Sigmoid colon (tissue), 4 donors: ENCODE data around the gene WBP1L.

Source experiments
- EP300 ChIP-seq, 4 donors: sonication (generic); formaldehyde crosslinking; IDR thresholded peaks; one replicate each; pipeline ENCODE4 v1.6.1; 2017; ENCODE audit warnings: antibody characterized with exemption in 4 of 4
- POLR2AphosphoS5 ChIP-seq, 4 donors: sonication (generic); formaldehyde crosslinking; IDR thresholded peaks; one replicate each; pipeline ENCODE4 v1.6.1; 2017; ENCODE audit warnings: antibody characterized with exemption in 4 of 4
- TF ChIP-seq, protein P1 (sequence below), 4 experiments: fragments of 450-650 bp in 3 of 4; fragments of 200-600 bp in 1 of 4; IDR thresholded peaks; one replicate each; pipeline ENCODE4 v1.5.1; 2016 to 2019; ENCODE audit warnings: antibody characterized with exemption in 4 of 4, mild to moderate bottlenecking in 3 of 4, moderate library complexity in 2 of 4

DNA sequence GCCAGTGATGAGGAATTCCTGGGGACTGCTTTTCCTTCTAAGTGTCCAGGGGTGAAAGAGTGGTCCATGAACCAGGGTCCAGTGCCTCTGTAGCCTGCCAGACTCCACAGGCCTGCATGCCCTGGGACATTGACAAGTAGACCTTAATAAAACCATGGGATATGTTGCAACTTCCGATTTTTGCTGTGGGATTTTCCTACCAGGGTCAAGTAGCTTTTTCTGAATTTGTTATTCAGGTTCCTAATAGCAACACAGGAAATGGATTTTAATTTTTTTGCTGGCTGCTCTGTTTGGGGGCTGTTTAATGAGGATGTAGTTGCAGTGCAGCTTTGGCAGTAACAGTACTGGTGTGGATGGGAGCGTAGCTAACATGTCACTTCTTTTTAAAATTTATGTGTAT, 42.1 kb downstream of the WBP1L start:
- TF ChIP-seq, protein P1, sequence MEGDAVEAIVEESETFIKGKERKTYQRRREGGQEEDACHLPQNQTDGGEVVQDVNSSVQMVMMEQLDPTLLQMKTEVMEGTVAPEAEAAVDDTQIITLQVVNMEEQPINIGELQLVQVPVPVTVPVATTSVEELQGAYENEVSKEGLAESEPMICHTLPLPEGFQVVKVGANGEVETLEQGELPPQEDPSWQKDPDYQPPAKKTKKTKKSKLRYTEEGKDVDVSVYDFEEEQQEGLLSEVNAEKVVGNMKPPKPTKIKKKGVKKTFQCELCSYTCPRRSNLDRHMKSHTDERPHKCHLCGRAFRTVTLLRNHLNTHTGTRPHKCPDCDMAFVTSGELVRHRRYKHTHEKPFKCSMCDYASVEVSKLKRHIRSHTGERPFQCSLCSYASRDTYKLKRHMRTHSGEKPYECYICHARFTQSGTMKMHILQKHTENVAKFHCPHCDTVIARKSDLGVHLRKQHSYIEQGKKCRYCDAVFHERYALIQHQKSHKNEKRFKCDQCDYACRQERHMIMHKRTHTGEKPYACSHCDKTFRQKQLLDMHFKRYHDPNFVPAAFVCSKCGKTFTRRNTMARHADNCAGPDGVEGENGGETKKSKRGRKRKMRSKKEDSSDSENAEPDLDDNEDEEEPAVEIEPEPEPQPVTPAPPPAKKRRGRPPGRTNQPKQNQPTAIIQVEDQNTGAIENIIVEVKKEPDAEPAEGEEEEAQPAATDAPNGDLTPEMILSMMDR (IDR thresholded peaks at IDR 0.05), result no peak
- peak in 2 of 4 donors; percentile 25 to 53 for TF ChIP-seq POLR2AphosphoS5 (IDR thresholded peaks at IDR 0.05)
- no peak for TF ChIP-seq EP300 (IDR thresholded peaks at IDR 0.05)
